GM23338 (cell line): Measurements from ENCODE around the gene CFI.

Source experiments
- CREB1 ChIP-seq: fragments of 250-450 bp; sonication (Bioruptor Pico); IDR thresholded peaks from 2 replicates; pipeline ENCODE4 v1.5.0; 2020; ENCODE audit warnings: low read depth, mild to moderate bottlenecking, moderate library complexity
- ETS1 ChIP-seq: IDR thresholded peaks from 2 replicates; pipeline ENCODE4 v1.6.1; 2016; ENCODE audit warnings: antibody characterized with exemption
- EZH2 ChIP-seq: fragments of 200-600 bp; sonication (generic); IDR thresholded peaks from one replicate; pipeline ENCODE4 v1.8.0; 2017; ENCODE audit warnings: antibody characterized with exemption, mild to moderate bottlenecking, low read depth; ENCODE audit not compliant: unreplicated experiment
- EZH2phosphoT487 ChIP-seq: fragments of 200-600 bp; sonication (generic); IDR thresholded peaks from one replicate; pipeline ENCODE4 v1.8.1; 2018; ENCODE audit warnings: antibody characterized with exemption; ENCODE audit not compliant: unreplicated experiment
- NANOG ChIP-seq: IDR thresholded peaks from 2 replicates; pipeline ENCODE4 v1.6.1; 2016; ENCODE audit warnings: antibody characterized with exemption, borderline replicate concordance
- POLR2AphosphoS5 ChIP-seq: IDR thresholded peaks from 2 replicates; pipeline ENCODE4 v1.6.1; 2016; ENCODE audit warnings: antibody characterized with exemption, low read depth
- REST ChIP-seq: IDR thresholded peaks from one replicate; pipeline ENCODE4 v1.6.1; 2018; ENCODE audit warnings: antibody characterized with exemption; ENCODE audit not compliant: unreplicated experiment
- ZNF114 ChIP-seq: fragments of 250-450 bp; sonication (Bioruptor Pico); IDR thresholded peaks from 2 replicates; pipeline ENCODE4 v1.5.0; 2020; ENCODE audit warnings: mild to moderate bottlenecking, moderate library complexity
- TF ChIP-seq, protein P1 (sequence below), 2 experiments: fragments of 200-600 bp in 1 of 2; sonication (generic) in 1 of 2; conservative IDR thresholded peaks; 2 replicates each; pipeline versions ENCODE4 v1.5.1 to v1.6.1; 2016 to 2017; ENCODE audit warnings: antibody characterized with exemption in 2 of 2, low read depth in 2 of 2, mild to moderate bottlenecking in 2 of 2, moderate library complexity in 1 of 2

- TF ChIP-seq, protein P1, sequence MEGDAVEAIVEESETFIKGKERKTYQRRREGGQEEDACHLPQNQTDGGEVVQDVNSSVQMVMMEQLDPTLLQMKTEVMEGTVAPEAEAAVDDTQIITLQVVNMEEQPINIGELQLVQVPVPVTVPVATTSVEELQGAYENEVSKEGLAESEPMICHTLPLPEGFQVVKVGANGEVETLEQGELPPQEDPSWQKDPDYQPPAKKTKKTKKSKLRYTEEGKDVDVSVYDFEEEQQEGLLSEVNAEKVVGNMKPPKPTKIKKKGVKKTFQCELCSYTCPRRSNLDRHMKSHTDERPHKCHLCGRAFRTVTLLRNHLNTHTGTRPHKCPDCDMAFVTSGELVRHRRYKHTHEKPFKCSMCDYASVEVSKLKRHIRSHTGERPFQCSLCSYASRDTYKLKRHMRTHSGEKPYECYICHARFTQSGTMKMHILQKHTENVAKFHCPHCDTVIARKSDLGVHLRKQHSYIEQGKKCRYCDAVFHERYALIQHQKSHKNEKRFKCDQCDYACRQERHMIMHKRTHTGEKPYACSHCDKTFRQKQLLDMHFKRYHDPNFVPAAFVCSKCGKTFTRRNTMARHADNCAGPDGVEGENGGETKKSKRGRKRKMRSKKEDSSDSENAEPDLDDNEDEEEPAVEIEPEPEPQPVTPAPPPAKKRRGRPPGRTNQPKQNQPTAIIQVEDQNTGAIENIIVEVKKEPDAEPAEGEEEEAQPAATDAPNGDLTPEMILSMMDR (conservative IDR thresholded peaks at IDR 0.05; ENCODE audit: low read depth in 2 of 2), result no peak
- no peak for TF ChIP-seq EZH2phosphoT487
- no peak for TF ChIP-seq EZH2
- TF ChIP-seq NANOG, result no peak
- no peak for TF ChIP-seq CREB1 (CRISPR knock-in tag)
- TF ChIP-seq ETS1, result no peak
- TF ChIP-seq POLR2AphosphoS5, result no peak
- no peak for TF ChIP-seq REST
- no peak for TF ChIP-seq ZNF114 (CRISPR knock-in tag)
Observed at GRCh38 chr4:109809655-109810054, 7.9 kb upstream of the CFI start.
